PC-9 (cell line): ENCODE measurements around the gene LILRA1. TPM values are rescaled to one million over a fixed set of nuclear protein-coding genes. Genes with fewer than 3 reads are reported as not detected.

ENCODE experiments used
- BruUV-seq: library from RNA; stranded (reverse); fragments of 400-500 nt; replicated peaks from 2 replicates; lab custom pipeline; 2021; lab: Mats Ljungman, UMichigan
- CTCF ChIA-PET: fragments of 300-600 bp; sonication (Branson Sonifier 250); formaldehyde crosslinking; loops from one replicate; lab custom pipeline; 2022; ENCODE audit warnings: antibody characterized with exemption; lab: Charles Lee
- POLR2A ChIA-PET: fragments of 300-600 bp; sonication (Branson Sonifier 250); formaldehyde crosslinking; loops from one replicate; lab custom pipeline; 2022; ENCODE audit warnings: antibody characterized with exemption; ENCODE audit not compliant: unreplicated experiment; lab: Charles Lee
- DNase-seq, 2 experiments: peaks; one replicate each; pipeline versions ENCODE4 v3.0.0 to v3.0.0-alpha.2; 2015 to 2022; ENCODE audit warnings: mixed read lengths in 1 of 2
- H2AFZ ChIP-seq: fragments of 200-600 bp; sonication (generic); 2 replicates; pipeline ENCODE4 v1.8.1; 2017; ENCODE audit warnings: antibody characterized with exemption
- H3F3A ChIP-seq: fragments of 200-600 bp; sonication (generic); 2 replicates; pipeline ENCODE4 v1.8.1; 2017; ENCODE audit warnings: antibody characterized with exemption, mild to moderate bottlenecking, low read depth; ENCODE audit not compliant: insufficient read depth
- H3K27ac ChIP-seq: fragments of 200-600 bp; sonication (generic); 2 replicates; pipeline ENCODE4 v1.6.1; 2016; ENCODE audit warnings: mixed run types
- H3K27me3 ChIP-seq: fragments of 200-600 bp; sonication (generic); 2 replicates; pipeline ENCODE4 v1.6.1; 2016; ENCODE audit warnings: low read depth, mixed run types; ENCODE audit not compliant: insufficient read depth
- H3K36me3 ChIP-seq: fragments of 200-600 bp; sonication (generic); 2 replicates; pipeline ENCODE4 v1.6.1; 2016; ENCODE audit warnings: low read depth, mixed run types
- H3K4me1 ChIP-seq: fragments of 200-600 bp; sonication (generic); replicated peaks from 2 replicates; pipeline ENCODE4 v1.6.1; 2016; ENCODE audit warnings: mixed run types; ENCODE audit not compliant: insufficient read depth
- H3K4me2 ChIP-seq: fragments of 200-600 bp; sonication (generic); 2 replicates; pipeline ENCODE4 v1.6.1; 2017; ENCODE audit warnings: mixed run types
- H3K4me3 ChIP-seq: fragments of 200-600 bp; sonication (generic); 2 replicates; pipeline ENCODE4 v1.6.1; 2016; ENCODE audit warnings: mixed run types
- H3K79me2 ChIP-seq: fragments of 200-600 bp; sonication (generic); 2 replicates; pipeline ENCODE4 v1.6.1; 2017; ENCODE audit warnings: low read depth, mixed run types
- H3K9me2 ChIP-seq: fragments of 200-600 bp; sonication (generic); 2 replicates; pipeline ENCODE4 v1.8.1; 2017; ENCODE audit warnings: mild to moderate bottlenecking; ENCODE audit not compliant: insufficient read depth
- H3K9me3 ChIP-seq: fragments of 200-600 bp; sonication (generic); 2 replicates; pipeline ENCODE4 v1.8.1; 2016; ENCODE audit warnings: low read depth; ENCODE audit not compliant: insufficient read depth
- H4K20me1 ChIP-seq: fragments of 200-600 bp; sonication (generic); 2 replicates; pipeline ENCODE4 v1.8.1; 2017; ENCODE audit not compliant: insufficient read depth
- CTCF ChIP-seq: fragments of 200-600 bp; sonication (generic); conservative IDR thresholded peaks from 2 replicates; pipeline ENCODE4 v1.6.1; 2017; ENCODE audit warnings: mixed run types, antibody characterized with exemption, mild to moderate bottlenecking, moderate library complexity
- EZH2 ChIP-seq: fragments of 200-600 bp; sonication (generic); IDR thresholded peaks from 2 replicates; pipeline ENCODE4 v1.8.0; 2017; ENCODE audit warnings: antibody characterized with exemption, low read depth
- intact Hi-C: fragments of 100-400 bp; cut with micrococcal nuclease; formaldehyde crosslinking; loops from one replicate; pipeline ENCODE4 v1.10.0; 2022; ENCODE audit not compliant: unreplicated experiment
- total RNA-seq: library from RNA; stranded (reverse); gene quantifications from 2 replicates; pipeline ENCODE4 v1.2.3, GENCODE V29; 2021

The LILRA1 gene
- total RNA-seq, 1 experiment from 2014 or later = not detected

DNA sequence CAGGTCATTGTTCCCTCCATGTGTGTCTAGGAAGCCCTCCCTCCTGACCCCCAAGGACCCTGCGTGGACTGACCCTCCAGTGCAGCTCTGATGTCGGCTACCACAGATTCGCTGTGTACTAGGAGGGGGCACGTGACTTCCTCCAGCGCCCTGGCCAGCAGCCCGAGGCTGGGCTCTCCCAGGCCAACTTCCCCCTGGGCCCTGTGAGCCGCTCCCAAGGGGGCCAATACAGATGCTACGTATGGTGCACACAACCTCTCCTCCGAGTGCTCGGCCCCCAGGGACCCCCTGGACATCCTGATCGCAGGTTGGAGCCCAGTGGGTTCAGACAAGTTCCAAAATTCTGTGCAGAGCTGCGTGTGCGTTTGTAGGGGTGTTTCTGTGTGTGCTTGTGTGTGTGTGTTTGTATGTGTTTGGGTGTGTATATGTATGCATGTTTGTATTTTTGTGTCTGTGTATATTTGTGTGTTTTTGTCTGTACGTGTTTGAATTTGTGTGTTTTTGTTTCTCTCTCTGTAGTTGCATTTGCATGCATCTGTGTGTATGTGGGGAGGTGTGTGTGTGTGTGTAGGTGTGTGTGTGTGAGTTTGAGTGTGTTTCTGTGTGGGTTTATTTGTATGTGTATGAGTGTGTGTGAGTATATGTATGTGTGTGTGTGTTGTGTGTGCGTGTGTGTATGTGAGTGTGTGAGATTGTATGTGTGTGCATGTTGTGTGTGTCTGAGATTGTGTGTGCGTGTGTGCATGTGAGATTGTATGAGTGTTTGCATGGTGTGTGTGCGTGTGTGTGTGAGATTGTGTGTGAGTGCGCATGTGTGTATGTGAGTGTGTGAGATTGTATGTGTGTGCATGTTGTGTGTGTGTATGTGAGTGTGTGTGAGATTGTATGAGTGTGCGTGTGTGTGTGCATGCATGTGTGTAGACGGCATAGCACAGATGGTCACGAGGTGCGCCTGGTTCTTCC is 41.2 kb upstream of the LILRA1 start:
- DNase-seq = no peak
- no peaks in the 10 kb centered on the region for H4K20me1 ChIP-seq

DNA sequence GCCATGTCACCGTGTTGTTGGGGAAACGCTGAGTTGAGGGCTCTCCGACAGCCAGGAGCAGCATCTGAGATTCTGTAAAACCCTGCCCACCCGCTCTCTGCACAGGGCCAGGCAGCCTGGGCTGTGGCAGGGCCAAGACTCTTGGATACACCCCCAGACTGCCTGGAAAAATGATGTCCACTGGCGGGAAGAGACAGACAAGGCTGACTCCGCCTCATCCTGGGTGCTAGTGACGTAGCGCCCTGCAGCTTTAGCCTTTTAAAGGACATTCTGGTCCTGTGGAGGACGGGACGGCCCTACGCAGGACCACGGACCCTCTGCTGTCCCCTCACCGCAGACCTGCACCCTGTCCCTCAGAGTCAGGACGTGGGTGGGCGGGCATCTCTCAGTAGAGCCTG is 40.5 kb upstream of the LILRA1 start:
- Histone ChIP-seq H3K9me3 (no peaks in the 10 kb centered on the region), H3K4me3 (no peak overlapping the region), H3K27ac (no peak overlapping the region), H3F3A (no peaks in the 10 kb centered on the region), H4K20me1 (no peaks in the 10 kb centered on the region), H3K4me2 (no peak overlapping the region), H3K27me3 (peaks cover 90% of the 10 kb centered on the region), H2AFZ (no peak overlapping the region), H3K9me2 (no peaks in the 10 kb centered on the region), H3K79me2 (no peaks in the 10 kb centered on the region), H3K36me3 (no peaks in the 10 kb centered on the region), H3K4me1 (no peaks in the 10 kb centered on the region)
- no peak for TF ChIP-seq EZH2
- TF ChIP-seq CTCF = no peak
- no peak for DNase-seq
- POLR2A ChIA-PET = no interaction called here
- BruUV-seq = no TSS peak
- CTCF ChIA-PET = no interaction called here
- intact Hi-C loops = no loop called here

More for the DNA sequence above, 41.2 kb upstream of the LILRA1 start:
- ChIA-PET POLR2A (no interaction called here), CTCF (no interaction called here)
- no peak overlapping the region for H3K27ac ChIP-seq
- no peaks in the 10 kb centered on the region for H3K79me2 ChIP-seq
- no peak overlapping the region for H2AFZ ChIP-seq
- no peaks in the 10 kb centered on the region for H3K9me2 ChIP-seq
- peaks cover 90% of the 10 kb centered on the region for H3K27me3 ChIP-seq
- intact Hi-C loops = no loop called here
- no peaks in the 10 kb centered on the region for H3F3A ChIP-seq
- H3K36me3 ChIP-seq = no peaks in the 10 kb centered on the region
- no TSS peak for BruUV-seq
- no peak overlapping the region for H3K4me3 ChIP-seq
- TF ChIP-seq EZH2 (no peak), CTCF (no peak)
- no peak overlapping the region for H3K4me2 ChIP-seq
- no peaks in the 10 kb centered on the region for H3K4me1 ChIP-seq
- no peaks in the 10 kb centered on the region for H3K9me3 ChIP-seq

- Histone ChIP-seq H3F3A (no peaks in the 10 kb centered on the region), H2AFZ (no peak overlapping the region), H3K79me2 (no peaks in the 10 kb centered on the region), H3K36me3 (no peaks in the 10 kb centered on the region), H3K4me1 (no peaks in the 10 kb centered on the region), H3K4me2 (no peak overlapping the region), H3K4me3 (no peak overlapping the region), H3K9me3 (no peaks in the 10 kb centered on the region), H4K20me1 (no peaks in the 10 kb centered on the region), H3K27ac (no peak overlapping the region), H3K27me3 (peaks cover 92% of the 10 kb centered on the region), H3K9me2 (no peaks in the 10 kb centered on the region)
- DNase-seq = no peak
- ChIA-PET POLR2A (no interaction called here), CTCF (no interaction called here)
- no peak for TF ChIP-seq EZH2
- no peak for TF ChIP-seq CTCF
- intact Hi-C loops = no loop called here
- BruUV-seq = no TSS peak
These were observed 39.4 kb upstream of the LILRA1 start for GRCh38 chr19:54554006-54554405.
